ENCODE data around the gene TMEM221.
A peak's percentile ranks its signal among the peaks of the same experiment; 100 is the strongest.

The TMEM221 gene

DNA sequence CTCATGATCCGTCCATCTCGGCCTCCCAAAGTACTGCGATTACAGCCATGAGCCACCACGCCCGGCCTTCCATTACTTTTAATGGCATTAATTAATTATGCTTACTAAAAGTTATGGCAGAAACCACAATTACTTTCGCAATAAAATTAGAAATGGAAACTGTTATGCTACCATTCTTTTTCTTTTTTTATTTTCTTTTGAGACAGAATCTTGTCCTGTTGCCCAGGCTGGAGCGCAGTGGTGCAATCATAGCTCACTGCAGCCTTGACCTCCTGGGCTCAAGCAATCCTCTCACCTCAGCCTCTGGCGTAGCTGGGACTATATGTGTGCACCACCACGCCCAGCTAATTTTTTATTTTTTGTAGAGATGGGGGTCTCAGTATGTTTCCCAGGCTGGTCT, 38.5 kb downstream of the TMEM221 start:
- Histone ChIP-seq H3K27me3 (ENCODE audit: insufficient read depth, insufficient read length) (no peaks in the 10 kb centered on the region), H3K4me3 (ENCODE audit: insufficient read length, low read depth) (no peak overlapping the region), H3K9ac (ENCODE audit: insufficient read length, low read depth) (no peak overlapping the region), H3K36me3 (ENCODE audit: insufficient read depth, insufficient read length, low read length) (peaks cover 4% of the 10 kb centered on the region), H3K9me3 (ENCODE audit: insufficient read depth, low read length) (no peaks in the 10 kb centered on the region), H3K4me1 (ENCODE audit: insufficient read depth, insufficient read length) (peaks cover 4% of the 10 kb centered on the region)
- no peak for TF ChIP-seq ZNF274 (IDR thresholded peaks at IDR 0.05; ENCODE audit: low read depth, low read length)
- TF ChIP-seq SUZ12 (IDR thresholded peaks at IDR 0.05; ENCODE audit: extremely low read depth, insufficient read depth, insufficient read length) = no peak
- no peak for TF ChIP-seq YY1 (IDR thresholded peaks at IDR 0.05; ENCODE audit: insufficient read depth, insufficient read length)
- no peak for DNase-seq (ENCODE audit: low read depth, low spot score)

DNA sequence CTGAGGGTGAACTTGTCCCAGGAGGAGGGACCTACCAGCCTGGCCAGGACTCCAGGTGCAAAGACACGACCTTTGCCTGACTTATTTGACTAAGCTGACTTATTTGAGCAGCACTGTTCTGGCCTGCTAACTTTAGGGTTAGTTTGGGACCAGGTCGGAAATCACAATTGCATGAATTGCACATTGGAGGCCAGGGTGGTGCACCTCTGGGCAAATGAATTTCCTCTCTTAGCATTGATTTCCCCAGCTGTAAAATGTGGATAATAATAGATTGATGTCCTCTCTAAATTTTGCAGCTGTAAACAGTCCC, 41.6 kb downstream of the TMEM221 start:
- Histone ChIP-seq H3K27me3 (ENCODE audit: insufficient read depth, insufficient read length) (no peaks in the 10 kb centered on the region), H3K4me3 (ENCODE audit: insufficient read length, low read depth) (peak overlapping the region; percentile 78), H3K4me1 (ENCODE audit: insufficient read depth, insufficient read length) (peaks cover 6% of the 10 kb centered on the region), H3K9ac (ENCODE audit: insufficient read length, low read depth) (peak overlapping the region; percentile 54), H3K9me3 (ENCODE audit: insufficient read depth, low read length) (no peaks in the 10 kb centered on the region), H3K36me3 (ENCODE audit: insufficient read depth, insufficient read length, low read length) (peaks cover 10% of the 10 kb centered on the region)
- TF ChIP-seq SUZ12 (IDR thresholded peaks at IDR 0.05; ENCODE audit: extremely low read depth, insufficient read depth, insufficient read length) (no peak), YY1 (IDR thresholded peaks at IDR 0.05; ENCODE audit: insufficient read depth, insufficient read length) (no peak), ZNF274 (IDR thresholded peaks at IDR 0.05; ENCODE audit: low read depth, low read length) (no peak)
- DNase-seq (ENCODE audit: low read depth, low spot score) = no peak

DNA sequence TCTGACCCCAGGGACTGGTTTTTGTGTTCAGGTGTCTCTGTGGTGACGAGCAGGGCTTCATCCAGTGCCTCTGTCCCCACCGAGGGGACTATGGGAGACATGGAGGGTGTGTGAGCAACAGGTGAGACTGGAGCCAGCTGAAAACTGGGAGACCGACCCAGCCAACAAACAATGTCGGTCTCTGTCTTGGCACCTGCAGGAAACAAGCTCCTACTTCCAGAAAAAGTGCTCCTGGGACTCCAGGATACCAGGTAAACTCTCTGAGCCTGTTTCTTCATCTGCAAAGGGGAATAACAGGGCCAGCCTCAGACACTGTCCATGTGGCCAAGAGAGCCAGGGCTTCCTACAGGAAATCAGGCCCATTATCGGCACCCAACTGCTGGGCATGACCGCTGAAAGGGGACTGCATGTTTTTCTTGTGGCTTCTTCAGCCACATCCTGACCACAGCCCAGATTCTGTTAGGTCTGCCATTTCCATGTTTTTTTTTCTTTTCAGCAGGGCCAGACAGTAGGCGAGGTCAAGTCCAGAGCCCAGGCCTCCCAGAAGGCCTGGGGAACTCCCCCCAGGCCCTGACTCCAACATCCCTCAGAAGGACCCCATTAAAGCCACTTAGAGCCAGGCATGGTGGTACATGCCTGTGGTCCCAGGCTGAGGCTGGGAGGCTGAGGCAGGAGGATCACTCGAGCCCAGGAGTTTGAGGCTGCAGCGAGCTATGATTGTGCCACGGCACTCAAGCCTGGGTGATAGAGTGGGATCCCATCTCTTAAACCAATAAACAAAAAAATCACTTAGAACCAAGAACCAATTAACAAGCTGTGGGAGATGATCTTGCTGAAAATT, 42.2 kb downstream of the TMEM221 start:
- no peaks in the 10 kb centered on the region for H3K9me3 ChIP-seq (ENCODE audit: insufficient read depth, low read length)
- H3K4me3 ChIP-seq (ENCODE audit: insufficient read length, low read depth) = peak overlapping the region; percentile 78
- H3K4me1 ChIP-seq (ENCODE audit: insufficient read depth, insufficient read length) = peaks cover 9% of the 10 kb centered on the region
- H3K36me3 ChIP-seq (ENCODE audit: insufficient read depth, insufficient read length, low read length) = peaks cover 16% of the 10 kb centered on the region
- no peak for TF ChIP-seq SUZ12 (IDR thresholded peaks at IDR 0.05; ENCODE audit: extremely low read depth, insufficient read depth, insufficient read length)
- TF ChIP-seq YY1 (IDR thresholded peaks at IDR 0.05; ENCODE audit: insufficient read depth, insufficient read length) = no peak
- TF ChIP-seq ZNF274 (IDR thresholded peaks at IDR 0.05; ENCODE audit: low read depth, low read length) = no peak
- DNase-seq (ENCODE audit: low read depth, low spot score) = no peak
- H3K9ac ChIP-seq (ENCODE audit: insufficient read length, low read depth) = peak overlapping the region; percentile 54
- no peaks in the 10 kb centered on the region for H3K27me3 ChIP-seq (ENCODE audit: insufficient read depth, insufficient read length)

DNA sequence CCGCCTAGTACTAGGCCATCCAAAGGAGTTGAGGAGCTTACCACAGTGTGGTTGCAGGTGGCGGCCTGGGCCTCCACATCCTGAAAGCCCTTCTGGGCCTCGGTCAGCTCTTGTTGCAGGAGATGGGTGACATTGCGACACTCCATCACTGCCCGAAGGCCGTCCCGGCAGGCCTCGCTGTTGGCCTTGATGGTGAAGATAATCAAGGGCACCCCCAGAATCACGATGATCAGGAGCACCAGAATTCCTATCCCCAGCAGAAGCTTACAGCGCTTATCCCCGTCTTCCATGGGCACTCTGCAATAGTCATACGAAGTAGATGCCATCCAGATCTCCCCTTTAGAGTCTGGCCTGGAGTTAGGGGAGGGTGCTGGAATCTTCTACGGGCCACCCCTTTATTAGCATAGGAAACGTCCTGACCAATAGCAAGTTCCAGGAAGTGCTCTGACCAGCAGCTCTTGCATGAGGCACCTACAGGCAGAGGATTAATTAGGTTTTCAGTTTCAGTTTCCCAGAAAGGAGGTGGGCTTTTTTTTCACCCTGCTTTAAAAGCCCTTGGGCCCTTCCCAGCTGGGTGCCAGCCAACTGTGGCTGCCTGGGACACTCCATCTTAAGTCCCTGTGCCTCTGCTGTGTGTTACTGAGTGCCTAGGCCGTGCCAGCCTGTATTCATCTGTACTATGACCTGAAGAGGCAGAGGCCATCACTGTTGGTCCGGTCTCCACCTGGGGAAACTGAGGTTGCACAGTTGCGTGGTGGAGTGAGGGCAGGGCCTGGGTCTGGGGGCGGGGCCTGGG, 43.0 kb downstream of the TMEM221 start, which contains the start of gene BST2:
Gene BST2, minus strand, starts transcription at position 381 of the 796 bp plus-strand sequence. Its CDS starts 55 bp downstream, at position 326.
- no peak for TF ChIP-seq YY1 (IDR thresholded peaks at IDR 0.05; ENCODE audit: insufficient read depth, insufficient read length)
- TF ChIP-seq SUZ12 (IDR thresholded peaks at IDR 0.05; ENCODE audit: extremely low read depth, insufficient read depth, insufficient read length) = no peak
- Histone ChIP-seq H3K27me3 (ENCODE audit: insufficient read depth, insufficient read length) (no peaks in the 10 kb centered on the region), H3K9me3 (ENCODE audit: insufficient read depth, low read length) (no peaks in the 10 kb centered on the region), H3K4me3 (ENCODE audit: insufficient read length, low read depth) (peak within 1 kb of the TSS; percentile 78), H3K36me3 (ENCODE audit: insufficient read depth, insufficient read length, low read length) (peaks cover 20% of the 10 kb centered on the region), H3K4me1 (ENCODE audit: insufficient read depth, insufficient read length) (peaks cover 9% of the 10 kb centered on the region), H3K9ac (ENCODE audit: insufficient read length, low read depth) (peak within 1 kb of the TSS; percentile 90)
- DNase-seq (ENCODE audit: low read depth, low spot score) = no peak

DNA sequence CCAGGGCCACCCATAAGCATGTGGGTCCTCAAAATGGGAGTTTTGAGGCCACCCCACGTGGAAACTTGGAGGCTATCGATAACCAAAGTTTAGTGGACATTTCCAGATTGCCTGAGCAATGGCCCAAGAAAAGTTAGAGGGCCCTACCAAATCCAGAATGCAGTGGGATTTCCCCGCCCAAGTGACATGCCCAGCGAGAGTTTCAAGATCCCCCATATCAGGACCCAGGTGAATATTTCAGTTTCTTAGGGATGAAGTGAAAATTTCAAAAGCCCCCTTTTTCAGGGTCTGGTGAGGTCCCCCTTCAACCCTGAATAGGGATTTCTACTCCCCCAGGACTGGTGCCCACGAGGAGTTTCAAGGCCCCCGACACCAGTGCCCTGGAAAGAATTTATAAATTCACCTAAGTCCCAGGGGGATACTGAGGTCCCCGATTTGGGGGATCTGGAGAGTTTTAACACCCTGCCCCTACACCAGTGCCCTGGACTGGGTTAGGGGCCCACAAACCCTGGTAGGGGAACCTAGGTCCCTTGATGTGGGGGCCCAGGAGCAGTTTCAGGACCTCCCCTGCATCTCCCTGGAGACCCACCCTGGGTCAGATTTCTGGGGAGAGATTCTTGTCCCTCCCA, 43.7 kb downstream of the TMEM221 start:
- peak overlapping the region; percentile 90 for H3K9ac ChIP-seq (ENCODE audit: insufficient read length, low read depth)
- H3K4me3 ChIP-seq (ENCODE audit: insufficient read length, low read depth) = peak overlapping the region; percentile 78
- peaks cover 27% of the 10 kb centered on the region for H3K36me3 ChIP-seq (ENCODE audit: insufficient read depth, insufficient read length, low read length)
- no peaks in the 10 kb centered on the region for H3K27me3 ChIP-seq (ENCODE audit: insufficient read depth, insufficient read length)
- no peak for DNase-seq (ENCODE audit: low read depth, low spot score)
- H3K4me1 ChIP-seq (ENCODE audit: insufficient read depth, insufficient read length) = peaks cover 9% of the 10 kb centered on the region
- no peaks in the 10 kb centered on the region for H3K9me3 ChIP-seq (ENCODE audit: insufficient read depth, low read length)
- TF ChIP-seq YY1 (IDR thresholded peaks at IDR 0.05; ENCODE audit: insufficient read depth, insufficient read length) = no peak

DNA sequence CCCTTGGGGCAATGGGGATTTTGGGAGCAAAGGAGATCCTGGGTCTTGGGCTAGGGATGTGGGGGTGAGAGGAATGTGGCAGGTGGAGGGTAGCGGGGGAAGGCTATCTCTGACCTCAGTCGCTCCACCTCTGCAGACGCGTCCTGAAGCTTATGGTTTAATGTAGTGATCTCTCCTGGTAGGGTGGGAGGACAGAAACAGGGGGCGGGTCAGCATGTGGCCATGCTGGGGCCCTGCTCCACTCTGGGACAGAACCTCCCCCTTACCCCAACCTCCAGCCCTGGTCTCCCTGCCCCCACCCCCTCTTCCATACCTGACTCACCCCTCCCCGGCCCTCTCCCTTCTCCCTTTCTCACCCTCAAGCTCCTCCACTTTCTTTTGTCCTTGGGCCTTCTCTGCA, 44.5 kb downstream of the TMEM221 start:
- DNase-seq (ENCODE audit: low read depth, low spot score) = no peak
- H3K9ac ChIP-seq (ENCODE audit: insufficient read length, low read depth) = peak overlapping the region; percentile 90
- H3K9me3 ChIP-seq (ENCODE audit: insufficient read depth, low read length) = no peaks in the 10 kb centered on the region
- peaks cover 29% of the 10 kb centered on the region for H3K36me3 ChIP-seq (ENCODE audit: insufficient read depth, insufficient read length, low read length)
- H3K4me1 ChIP-seq (ENCODE audit: insufficient read depth, insufficient read length) = peaks cover 9% of the 10 kb centered on the region
- no peaks in the 10 kb centered on the region for H3K27me3 ChIP-seq (ENCODE audit: insufficient read depth, insufficient read length)
- TF ChIP-seq ZNF274 (IDR thresholded peaks at IDR 0.05; ENCODE audit: low read depth, low read length) = no peak
- no peak for TF ChIP-seq SUZ12 (IDR thresholded peaks at IDR 0.05; ENCODE audit: extremely low read depth, insufficient read depth, insufficient read length)
- TF ChIP-seq YY1 (IDR thresholded peaks at IDR 0.05; ENCODE audit: insufficient read depth, insufficient read length) = no peak
- peak overlapping the region; percentile 78 for H3K4me3 ChIP-seq (ENCODE audit: insufficient read length, low read depth)
